ENCODE data around the gene CHMP3.

The CHMP3 gene

GRCh38 chr2:86477349-86477748 lies 85.9 kb downstream of the CHMP3 start:
- Histone ChIP-seq H3K27me3 (replicated peaks; ENCODE audit: insufficient read depth, low read length) (no peaks in the 10 kb centered on the region), H3K9me3 (replicated peaks; ENCODE audit: insufficient read depth, low read length) (no peaks in the 10 kb centered on the region), H3K27ac (ENCODE audit: low read length) (no peak overlapping the region), H3K36me3 (replicated peaks; ENCODE audit: insufficient read depth, low read length) (0 out of 2 replicates have a peak, but pooled peaks cover 12% of the 10 kb centered on the region), H3F3A (ENCODE audit: insufficient read depth, low read length) (no peaks in the 10 kb centered on the region), H4K20me1 (ENCODE audit: insufficient read depth, low read length) (no peaks in the 10 kb centered on the region), H3K4me2 (ENCODE audit: low read depth, low read length) (no peak overlapping the region), H2AFZ (ENCODE audit: low read length) (no peak overlapping the region), H3K9ac (ENCODE audit: low read length) (no peak overlapping the region), H3K4me3 (ENCODE audit: low read length) (no peak overlapping the region), H3K79me2 (ENCODE audit: low read length) (no peaks in the 10 kb centered on the region), H3K9me2 (replicated peaks; ENCODE audit: insufficient read depth, low read length) (no peaks in the 10 kb centered on the region), H3K4me1 (ENCODE audit: low read length) (no peaks in the 10 kb centered on the region)
- no peak for DNase-seq
- TF ChIP-seq EZH2 (optimal IDR thresholded peaks at IDR 0.05; ENCODE audit: low read depth, low read length) = no peak
- no peak for TF ChIP-seq CTCF (IDR thresholded peaks at IDR 0.05; ENCODE audit: low read length)
- no peak for TF ChIP-seq EZH2phosphoT487 (IDR thresholded peaks at IDR 0.05; ENCODE audit: low read length)

GRCh38 chr2:86476918-86477317 lies 86.3 kb downstream of the CHMP3 start:
- Histone ChIP-seq H3K79me2 (ENCODE audit: low read length) (peaks cover under 1% of the 10 kb centered on the region; the same call in 1 of the 2 replicates), H4K20me1 (ENCODE audit: insufficient read depth, low read length) (no peaks in the 10 kb centered on the region), H3K4me2 (ENCODE audit: low read depth, low read length) (no peak overlapping the region), H3K27me3 (replicated peaks; ENCODE audit: insufficient read depth, low read length) (no peaks in the 10 kb centered on the region), H3K36me3 (replicated peaks; ENCODE audit: insufficient read depth, low read length) (peaks cover 12% of the 10 kb centered on the region; the same call in 1 of the 2 replicates), H3K27ac (ENCODE audit: low read length) (no peak overlapping the region), H3K9me3 (replicated peaks; ENCODE audit: insufficient read depth, low read length) (no peaks in the 10 kb centered on the region), H2AFZ (ENCODE audit: low read length) (no peak overlapping the region), H3K9ac (ENCODE audit: low read length) (no peak overlapping the region), H3K4me3 (ENCODE audit: low read length) (no peak overlapping the region), H3K4me1 (ENCODE audit: low read length) (no peaks in the 10 kb centered on the region), H3K9me2 (replicated peaks; ENCODE audit: insufficient read depth, low read length) (no peaks in the 10 kb centered on the region), H3F3A (ENCODE audit: insufficient read depth, low read length) (no peaks in the 10 kb centered on the region)
- no peak for TF ChIP-seq EZH2 (optimal IDR thresholded peaks at IDR 0.05; ENCODE audit: low read depth, low read length)
- DNase-seq = no peak

- no peaks in the 10 kb centered on the region for H3K9me2 ChIP-seq (replicated peaks; ENCODE audit: insufficient read depth, low read length)
- H3K4me1 ChIP-seq (ENCODE audit: low read length) = no peaks in the 10 kb centered on the region
- H3K27me3 ChIP-seq (replicated peaks; ENCODE audit: insufficient read depth, low read length) = no peaks in the 10 kb centered on the region
- DNase-seq = no peak
- no peaks in the 10 kb centered on the region for H3K9me3 ChIP-seq (replicated peaks; ENCODE audit: insufficient read depth, low read length)
- H3K27ac ChIP-seq (ENCODE audit: low read length) = no peak overlapping the region
- no peak overlapping the region for H3K4me2 ChIP-seq (ENCODE audit: low read depth, low read length)
- no peak overlapping the region for H2AFZ ChIP-seq (ENCODE audit: low read length)
- no peak overlapping the region for H3K9ac ChIP-seq (ENCODE audit: low read length)
- H3K4me3 ChIP-seq (ENCODE audit: low read length) = no peak overlapping the region
- H3F3A ChIP-seq (ENCODE audit: insufficient read depth, low read length) = no peaks in the 10 kb centered on the region
- H3K36me3 ChIP-seq (replicated peaks; ENCODE audit: insufficient read depth, low read length) = peaks cover 17% of the 10 kb centered on the region
- H3K79me2 ChIP-seq (ENCODE audit: low read length) = peaks cover 5% of the 10 kb centered on the region; the same call in 1 of the 2 replicates
- H4K20me1 ChIP-seq (ENCODE audit: insufficient read depth, low read length) = no peaks in the 10 kb centered on the region
- no peak for TF ChIP-seq EZH2 (optimal IDR thresholded peaks at IDR 0.05; ENCODE audit: low read depth, low read length)
- no peak for TF ChIP-seq CTCF (IDR thresholded peaks at IDR 0.05; ENCODE audit: low read length)
- no peak for TF ChIP-seq EZH2phosphoT487 (IDR thresholded peaks at IDR 0.05; ENCODE audit: low read length)
Measured at GRCh38 chr2:86476092-86476491, 87.2 kb downstream of the CHMP3 start.

- no peaks in the 10 kb centered on the region for H3K9me3 ChIP-seq (replicated peaks; ENCODE audit: insufficient read depth, low read length)
- H3K36me3 ChIP-seq (replicated peaks; ENCODE audit: insufficient read depth, low read length) = peaks cover 8% of the 10 kb centered on the region
- H3K4me2 ChIP-seq (ENCODE audit: low read depth, low read length) = no peak overlapping the region
- H3F3A ChIP-seq (ENCODE audit: insufficient read depth, low read length) = no peaks in the 10 kb centered on the region
- no peaks in the 10 kb centered on the region for H3K4me1 ChIP-seq (ENCODE audit: low read length)
- H3K9me2 ChIP-seq (replicated peaks; ENCODE audit: insufficient read depth, low read length) = no peaks in the 10 kb centered on the region
- no peak overlapping the region for H3K4me3 ChIP-seq (ENCODE audit: low read length)
- H2AFZ ChIP-seq (ENCODE audit: low read length) = no peak overlapping the region
- no peak overlapping the region for H3K27ac ChIP-seq (ENCODE audit: low read length)
- H4K20me1 ChIP-seq (ENCODE audit: insufficient read depth, low read length) = no peaks in the 10 kb centered on the region
- no peak for DNase-seq
- no peaks in the 10 kb centered on the region for H3K27me3 ChIP-seq (replicated peaks; ENCODE audit: insufficient read depth, low read length)
- H3K79me2 ChIP-seq (ENCODE audit: low read length) = peaks cover 25% of the 10 kb centered on the region
- TF ChIP-seq CTCF (IDR thresholded peaks at IDR 0.05; ENCODE audit: low read length) = no peak
- no peak for TF ChIP-seq EZH2phosphoT487 (IDR thresholded peaks at IDR 0.05; ENCODE audit: low read length)
- no peak overlapping the region for H3K9ac ChIP-seq (ENCODE audit: low read length)
Measured at GRCh38 chr2:86471637-86472036, 91.6 kb downstream of the CHMP3 start.

Measured in MM.1S (cell line).